ENCODE data around the gene RAC3.

Gene RAC3

DNA sequence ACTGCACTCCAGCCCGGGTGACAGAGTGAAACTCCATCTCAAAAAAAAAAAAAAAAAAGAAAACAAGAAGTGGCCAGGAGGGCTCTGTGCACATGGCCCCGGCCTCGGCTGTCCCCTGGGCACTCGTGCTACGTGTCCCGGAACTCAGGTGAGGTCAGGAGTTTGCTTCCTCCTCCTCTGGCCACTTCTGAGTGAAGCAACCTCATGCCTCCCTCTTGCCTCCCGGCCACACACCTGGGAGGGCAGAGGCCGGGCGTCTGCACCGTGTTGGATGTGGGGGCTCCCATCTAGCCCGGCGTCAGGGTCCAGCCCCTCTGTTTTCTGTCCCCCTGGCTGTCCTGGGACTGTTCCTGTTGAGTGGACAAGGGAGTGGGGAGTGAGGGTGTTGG, 31.9 kb upstream of the RAC3 start:
- DNase-seq: no peak

- DNase-seq: no peak
Observed at GRCh38 chr17:81999976-82000802, 31.3 kb upstream of the RAC3 start.

DNA sequence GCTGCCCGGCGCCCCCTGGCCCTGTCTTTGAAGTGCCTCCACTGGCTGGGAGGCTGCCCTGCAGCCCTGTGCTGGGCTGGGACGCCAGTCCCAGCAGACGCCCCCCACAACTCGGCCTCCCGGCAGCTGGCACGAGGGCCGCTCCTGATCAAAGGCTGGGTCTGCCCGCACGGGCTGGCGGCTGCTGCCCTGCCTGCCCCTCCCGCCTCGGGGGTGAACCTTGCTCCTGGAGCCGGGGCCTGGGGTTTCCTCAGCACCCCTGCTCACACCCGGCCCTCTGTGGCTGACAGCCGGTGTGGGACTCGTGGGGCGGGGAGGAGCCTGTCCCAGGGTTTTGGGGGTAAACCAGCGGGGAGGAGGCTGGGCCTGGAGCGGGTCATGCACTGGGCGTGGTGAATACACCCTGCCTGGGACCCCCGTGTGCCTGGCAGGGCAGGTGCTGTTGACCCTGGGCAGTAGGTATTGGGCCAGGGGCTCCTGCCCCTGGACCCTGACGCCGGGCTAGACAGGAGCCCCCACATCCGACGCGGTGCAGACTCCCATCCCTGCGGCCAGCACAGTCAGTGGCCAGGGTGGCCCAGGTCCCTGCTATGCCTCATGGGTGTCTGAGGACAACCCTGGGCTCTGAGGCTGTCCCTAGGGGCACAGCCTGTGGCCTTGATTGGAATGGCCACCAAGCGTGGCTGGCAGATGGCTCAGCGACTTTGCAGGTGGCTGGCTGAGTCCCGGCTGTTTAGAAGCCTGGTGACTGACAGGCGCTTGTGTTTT, 30.5 kb upstream of the RAC3 start:
- DNase-seq: no peak

GRCh38 chr17:82001571-82002056, 29.9 kb upstream of the RAC3 start:
- DNase-seq: no peak

DNA sequence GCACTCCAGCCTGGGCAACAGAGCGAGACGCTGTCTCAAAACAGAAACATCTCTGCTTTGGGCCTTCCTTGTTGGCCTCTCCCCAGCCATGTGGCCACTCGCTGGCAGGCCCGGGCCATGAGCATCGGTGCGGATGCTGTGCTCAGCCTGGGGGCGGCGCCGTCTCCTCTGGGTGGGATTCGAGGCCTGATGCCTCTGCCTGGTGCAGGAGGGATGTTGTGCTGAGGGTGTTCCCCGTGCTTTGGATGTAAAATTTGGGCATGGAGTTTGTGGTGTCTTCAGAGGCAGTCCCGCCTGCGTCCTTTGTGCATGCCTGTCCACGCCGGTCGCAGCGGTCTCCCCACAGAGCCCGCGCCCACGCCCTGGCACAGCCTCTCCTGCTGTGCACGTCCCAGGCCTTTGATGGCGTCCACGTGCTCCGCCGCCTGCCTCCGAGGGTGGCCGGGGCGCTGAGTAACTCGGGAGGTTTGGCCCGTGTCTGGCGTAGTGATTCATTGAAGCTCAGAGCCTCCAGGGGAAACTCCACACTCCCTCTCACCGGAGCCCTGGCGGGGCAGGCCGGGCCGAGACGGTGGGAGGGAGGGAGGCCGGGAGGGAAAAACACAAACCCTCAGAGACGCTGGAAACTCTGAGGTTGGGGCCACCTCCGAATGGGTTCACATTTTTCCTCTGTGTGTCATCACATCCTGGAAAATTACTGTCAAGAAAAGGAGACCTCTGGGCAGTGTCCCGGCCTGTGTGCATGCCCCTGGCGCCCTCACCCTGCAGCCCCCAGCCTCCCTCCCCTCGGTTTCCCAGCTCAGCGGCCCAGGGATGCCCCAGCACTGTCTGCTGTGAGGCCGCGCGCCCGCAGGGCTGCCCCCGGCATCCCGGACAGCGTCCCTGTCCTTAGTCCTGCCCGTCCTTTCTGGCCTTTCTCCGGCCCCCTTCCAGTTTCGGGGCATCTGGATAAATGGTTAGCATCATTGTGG, 27.8 kb upstream of the RAC3 start:
- DNase-seq: no peak

DNA sequence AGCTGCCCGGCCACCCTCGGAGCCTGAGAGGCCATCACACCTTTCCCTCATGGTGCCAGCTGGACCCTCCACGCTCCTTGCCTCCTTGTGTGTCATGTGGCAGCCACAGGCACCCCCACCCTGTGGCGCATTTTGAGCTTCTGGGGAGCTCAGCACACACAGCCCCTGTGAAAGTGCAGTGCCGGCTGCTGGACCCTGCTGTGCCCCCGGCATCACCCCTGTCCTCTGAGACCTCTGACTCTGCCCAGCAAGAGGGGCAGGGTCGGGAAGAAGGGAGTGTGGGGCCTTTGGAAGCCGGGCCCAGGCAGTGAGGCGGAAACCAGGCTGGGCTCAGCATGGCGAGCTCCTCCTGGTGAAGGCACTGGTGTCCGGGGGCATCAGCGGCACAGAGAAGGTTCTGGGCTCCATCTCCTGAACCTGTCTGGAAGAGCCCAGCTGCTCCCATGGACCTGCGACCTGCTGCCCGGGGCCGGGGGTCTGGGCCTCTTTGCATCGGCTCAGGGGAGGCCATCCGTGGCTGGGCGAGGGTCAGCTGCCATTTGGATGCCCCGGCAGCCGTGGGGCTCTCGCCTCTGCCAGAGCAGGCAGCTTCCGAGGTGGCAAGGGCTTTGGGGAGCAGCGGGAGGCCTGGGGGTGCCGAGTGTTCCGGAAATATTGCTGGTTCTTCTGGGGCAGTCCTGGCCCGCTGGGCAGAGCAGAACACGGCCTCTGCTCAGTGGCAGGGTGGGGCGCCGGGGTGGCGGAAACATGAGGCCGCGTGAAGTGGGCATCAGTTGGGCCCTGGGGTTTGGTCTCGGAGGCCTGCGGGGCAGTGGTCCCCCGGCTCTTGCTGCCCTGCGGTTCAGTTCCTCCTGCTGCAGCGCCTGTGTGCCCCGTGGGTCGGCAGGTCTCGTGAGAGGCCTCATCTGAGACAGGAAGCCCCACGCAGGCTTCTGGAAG, 26.7 kb upstream of the RAC3 start:
- no peak for DNase-seq

- DNase-seq: no peak
Observed at GRCh38 chr17:82005701-82006348, 25.7 kb upstream of the RAC3 start.

GRCh38 chr17:82006468-82007227, 24.8 kb upstream of the RAC3 start:
- no peak for DNase-seq

- no peak for DNase-seq
Observed at GRCh38 chr17:82007228-82007494, 24.3 kb upstream of the RAC3 start.

DNA sequence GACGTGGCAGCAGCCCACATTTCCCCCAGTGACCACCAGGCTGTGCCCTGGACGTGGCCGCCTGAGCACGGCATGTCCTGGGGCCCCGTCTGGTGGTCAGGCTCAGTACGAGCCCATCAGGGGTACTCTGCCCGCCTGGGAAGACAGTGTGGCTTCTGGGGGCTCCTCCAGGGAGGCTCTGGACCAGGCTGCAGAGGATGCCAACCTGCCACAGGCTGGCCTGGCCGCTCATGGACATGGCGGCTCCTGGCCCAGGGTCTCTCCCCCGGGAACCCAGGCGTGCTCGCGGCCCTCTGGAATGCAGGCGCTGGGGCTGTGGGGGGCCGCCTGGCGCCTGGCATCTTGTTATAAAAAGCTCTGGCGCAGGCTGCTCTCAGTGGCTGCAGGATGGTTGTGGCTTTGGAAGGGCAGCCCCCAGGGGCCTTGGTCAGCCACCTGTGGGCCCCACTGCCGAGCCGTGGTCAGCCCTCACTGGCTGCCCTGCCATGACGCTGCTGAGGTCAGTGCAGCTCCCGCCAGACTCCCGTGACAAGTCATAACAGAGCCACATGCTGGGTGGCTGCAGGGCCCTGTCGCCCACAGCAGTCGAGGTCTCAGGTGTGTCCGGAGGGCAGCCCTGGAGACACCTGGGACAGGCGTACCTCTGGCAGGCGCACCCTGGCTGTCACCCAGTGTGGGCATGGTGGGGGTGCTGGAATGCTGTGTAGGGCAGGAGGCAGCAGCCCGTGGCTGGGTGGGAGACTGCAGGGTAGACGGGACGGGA, 23.8 kb upstream of the RAC3 start:
- no peak for DNase-seq

- DNase-seq: no peak
Observed at GRCh38 chr17:82008258-82008940, 23.1 kb upstream of the RAC3 start.

DNA sequence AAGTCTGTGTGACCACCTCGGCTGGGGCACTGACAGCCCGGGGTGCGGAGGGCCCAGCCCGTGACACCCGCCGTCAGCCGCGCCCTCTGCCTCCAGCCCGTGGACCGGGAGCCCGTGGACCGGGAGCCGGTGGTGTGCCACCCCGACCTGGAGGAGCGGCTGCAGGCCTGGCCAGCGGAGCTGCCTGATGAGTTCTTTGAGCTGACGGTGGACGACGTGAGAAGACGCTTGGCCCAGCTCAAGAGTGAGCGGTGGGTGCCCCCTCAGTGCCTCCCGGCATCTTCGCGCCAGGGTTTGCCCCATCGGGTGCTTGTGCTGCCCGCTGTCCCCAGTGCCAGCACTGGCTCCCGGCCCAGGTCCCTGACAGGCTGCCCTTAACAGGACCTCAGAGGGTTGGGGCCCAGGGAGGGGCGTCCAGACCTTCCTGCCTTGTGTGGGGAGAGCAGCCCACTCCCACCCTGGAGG, 22.5 kb upstream of the RAC3 start:
- no peak for DNase-seq

- DNase-seq: no peak
Observed at GRCh38 chr17:82009413-82009812, 22.1 kb upstream of the RAC3 start.

DNA sequence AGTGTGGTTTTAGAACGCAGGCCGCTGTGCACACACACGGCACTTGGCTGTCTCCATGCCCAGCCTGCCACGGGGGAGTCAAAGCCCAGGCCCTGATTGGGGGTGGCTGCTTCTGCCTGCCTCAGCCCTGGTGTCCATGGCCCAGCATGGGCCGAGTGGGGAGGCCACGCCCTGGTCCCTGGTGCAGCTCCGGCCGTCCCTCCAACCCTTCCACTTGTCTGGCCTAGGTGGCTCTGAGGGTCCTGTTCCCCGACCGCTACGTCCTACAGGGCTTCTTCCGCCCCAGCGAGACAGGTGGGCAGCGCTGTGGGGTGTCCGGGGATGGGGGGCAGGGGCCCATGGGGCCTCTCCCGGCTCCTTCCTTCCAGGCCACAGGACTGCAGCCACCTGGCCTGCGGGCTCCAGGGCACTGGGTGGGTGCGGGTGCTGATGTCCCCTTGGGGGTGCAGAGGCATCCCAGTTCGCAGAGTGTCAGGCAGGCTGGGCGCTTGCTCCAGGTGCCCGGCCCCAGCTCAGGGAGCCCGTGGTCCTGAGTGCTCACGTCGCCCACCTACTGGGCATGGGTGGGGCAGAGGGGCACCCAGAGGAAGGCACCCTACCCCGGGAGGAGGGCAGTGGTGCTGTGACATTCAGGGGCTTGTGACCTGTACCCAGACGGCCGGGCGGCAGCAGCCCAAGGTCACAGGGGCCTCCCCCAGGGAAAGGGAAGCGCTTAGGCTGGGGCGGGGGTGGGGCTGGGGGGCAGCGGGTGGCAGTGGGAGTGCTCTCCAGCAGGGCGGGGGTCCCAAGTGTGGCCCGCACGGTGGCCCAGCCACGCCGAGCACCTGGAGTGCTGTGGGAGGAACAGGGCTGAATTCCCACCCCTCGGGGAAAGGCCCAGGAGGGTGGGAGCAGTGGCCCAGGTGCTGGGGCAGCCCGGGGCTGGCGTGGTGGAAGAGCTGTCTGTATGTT, 20.6 kb upstream of the RAC3 start:
- DNase-seq: no peak

DNA sequence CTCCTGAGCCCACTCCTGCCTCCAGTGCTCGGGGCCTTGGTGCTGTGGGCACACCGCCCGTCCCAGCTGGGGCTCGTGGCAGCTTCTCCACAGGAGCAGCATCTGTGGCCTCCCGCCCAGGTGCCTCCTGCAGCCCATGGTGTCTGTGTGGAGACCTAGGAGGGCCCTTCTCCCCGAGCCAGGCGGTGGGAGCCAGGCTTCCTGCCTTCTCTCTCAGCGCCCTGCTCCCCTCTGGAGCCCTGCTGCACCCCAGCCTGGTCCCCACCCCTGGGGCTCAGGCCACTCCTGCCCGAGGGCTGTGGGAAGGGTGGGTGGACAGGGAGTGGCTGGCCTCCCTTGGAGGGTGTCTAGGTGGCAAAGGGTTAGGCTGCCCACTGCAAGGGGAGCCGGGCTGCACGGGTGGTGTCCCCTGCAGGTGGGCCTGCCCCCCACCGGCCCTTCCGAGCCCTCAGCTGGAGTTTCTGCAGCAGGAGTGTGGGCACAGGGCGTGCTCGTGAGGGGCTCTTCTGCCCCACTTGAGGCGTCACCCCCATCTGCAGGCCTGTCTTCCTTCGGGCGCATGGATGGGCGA, 19.8 kb upstream of the RAC3 start:
- DNase-seq: no peak

DNA sequence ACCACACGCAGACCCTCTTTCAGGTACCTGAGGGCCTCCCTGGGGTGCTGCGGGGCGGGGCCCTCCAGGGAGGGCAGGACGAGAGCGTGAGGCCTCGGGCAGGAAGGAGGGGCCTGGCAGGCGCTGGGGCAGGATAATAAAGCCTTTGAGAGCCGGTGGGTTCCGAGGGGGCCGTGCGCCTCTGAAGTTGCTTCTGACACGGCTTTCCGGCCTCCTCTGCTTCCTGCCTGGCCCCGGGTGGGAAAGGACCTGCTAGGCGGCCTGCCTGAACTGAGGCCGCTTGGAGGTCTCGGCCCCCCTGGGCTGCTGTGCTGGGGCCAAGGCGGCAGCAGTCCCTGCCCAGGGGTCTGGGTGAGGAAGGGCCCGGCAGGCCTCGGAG, 19.2 kb upstream of the RAC3 start:
- no peak for DNase-seq

DNA sequence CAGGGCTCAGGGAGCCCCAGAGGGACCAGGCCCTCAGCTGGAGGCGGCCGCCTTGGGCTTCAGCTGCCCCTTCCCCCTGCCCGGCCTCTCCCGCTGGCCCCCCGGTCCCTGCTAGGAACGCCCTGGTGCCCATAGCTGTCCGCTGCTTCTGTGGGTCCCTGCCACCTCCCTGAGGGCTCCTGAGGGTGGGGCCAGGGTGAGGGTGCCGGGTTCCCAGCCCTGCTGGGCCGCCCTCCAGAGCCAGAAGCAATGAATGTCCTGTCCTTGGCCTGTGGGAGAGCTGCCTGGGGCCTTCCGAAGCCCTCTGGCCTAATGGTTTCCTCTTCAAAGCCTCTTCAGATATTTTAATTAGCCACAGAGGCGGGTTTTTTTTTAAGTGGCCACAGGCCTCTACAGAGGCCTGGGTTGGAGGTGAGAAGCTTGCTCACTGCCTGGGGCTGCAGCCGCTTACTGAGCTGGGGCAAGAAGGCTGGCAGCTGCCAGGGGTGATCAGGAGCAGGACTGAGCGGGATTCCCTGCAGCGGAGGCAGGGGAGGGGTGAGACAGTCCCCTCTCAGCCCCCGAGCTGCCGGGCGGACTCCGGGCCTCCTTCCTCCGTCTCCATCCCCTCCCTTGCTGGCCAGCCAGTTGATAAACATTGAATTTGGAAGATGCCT, 18.7 kb upstream of the RAC3 start:
- no peak for DNase-seq

Measured in NCI-H526 (cell line).